ENCODE data around the gene SYNE1.

DNA sequence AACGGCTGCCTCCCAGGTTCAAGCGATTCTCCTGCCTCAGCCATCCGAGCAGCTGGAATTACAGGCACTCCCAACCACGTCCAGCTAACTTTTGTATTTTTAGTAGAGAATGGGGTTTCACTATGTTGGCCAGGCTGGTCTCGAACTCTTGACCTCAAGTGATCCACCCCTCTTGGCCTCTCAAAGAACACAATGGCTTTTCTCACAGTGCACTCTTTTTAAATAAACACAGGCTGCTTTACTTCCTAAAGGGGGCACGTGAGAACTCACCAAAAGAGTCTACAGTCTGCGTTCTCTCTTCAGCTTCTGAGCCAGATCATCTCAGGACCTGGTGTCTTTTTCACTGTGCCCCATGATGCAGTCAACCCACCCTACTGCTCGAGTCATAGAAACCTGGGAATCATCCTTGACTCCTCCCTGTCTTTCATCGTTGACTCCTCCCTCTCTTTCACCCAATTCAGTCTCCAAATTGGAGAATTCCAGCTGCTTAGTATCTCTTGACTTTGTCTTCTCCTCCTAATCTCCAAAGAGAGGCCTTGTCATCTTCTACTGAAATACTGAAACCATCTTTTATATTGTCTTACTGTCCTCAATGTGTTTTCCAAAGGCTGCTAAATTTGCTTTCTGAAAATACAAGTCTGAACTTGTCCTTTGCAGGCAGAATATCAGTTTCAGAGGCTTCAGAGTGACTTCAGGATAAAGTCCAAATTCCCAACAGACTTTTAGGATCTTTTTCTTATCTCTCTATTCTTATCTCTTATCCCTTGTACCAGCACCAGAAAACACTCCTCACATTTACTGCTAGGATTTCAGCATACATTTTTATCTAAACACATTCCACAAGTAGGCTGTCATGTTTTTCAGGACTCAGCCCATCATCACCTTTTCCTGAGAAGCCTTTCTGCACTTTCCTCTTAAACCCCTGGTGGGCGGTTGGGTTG lies 323.4 kb downstream of the SYNE1 start:
- TF ChIP-seq, protein P1, sequence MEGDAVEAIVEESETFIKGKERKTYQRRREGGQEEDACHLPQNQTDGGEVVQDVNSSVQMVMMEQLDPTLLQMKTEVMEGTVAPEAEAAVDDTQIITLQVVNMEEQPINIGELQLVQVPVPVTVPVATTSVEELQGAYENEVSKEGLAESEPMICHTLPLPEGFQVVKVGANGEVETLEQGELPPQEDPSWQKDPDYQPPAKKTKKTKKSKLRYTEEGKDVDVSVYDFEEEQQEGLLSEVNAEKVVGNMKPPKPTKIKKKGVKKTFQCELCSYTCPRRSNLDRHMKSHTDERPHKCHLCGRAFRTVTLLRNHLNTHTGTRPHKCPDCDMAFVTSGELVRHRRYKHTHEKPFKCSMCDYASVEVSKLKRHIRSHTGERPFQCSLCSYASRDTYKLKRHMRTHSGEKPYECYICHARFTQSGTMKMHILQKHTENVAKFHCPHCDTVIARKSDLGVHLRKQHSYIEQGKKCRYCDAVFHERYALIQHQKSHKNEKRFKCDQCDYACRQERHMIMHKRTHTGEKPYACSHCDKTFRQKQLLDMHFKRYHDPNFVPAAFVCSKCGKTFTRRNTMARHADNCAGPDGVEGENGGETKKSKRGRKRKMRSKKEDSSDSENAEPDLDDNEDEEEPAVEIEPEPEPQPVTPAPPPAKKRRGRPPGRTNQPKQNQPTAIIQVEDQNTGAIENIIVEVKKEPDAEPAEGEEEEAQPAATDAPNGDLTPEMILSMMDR (IDR thresholded peaks at IDR 0.05) = no peak
- no peak for TF ChIP-seq HEYL (CRISPR knock-in tag; IDR thresholded peaks at IDR 0.05)
- no peak for TF ChIP-seq MYC (IDR thresholded peaks at IDR 0.05; ENCODE audit: borderline replicate concordance, low read length)
- no peak for TF ChIP-seq RFX5 (IDR thresholded peaks at IDR 0.05)
- no peak for TF ChIP-seq POLR2A (IDR thresholded peaks at IDR 0.05; ENCODE audit: low read length)

Data from A549 (cell line).